H1 (cell line): Measurements from ENCODE around the gene LAMTOR5. TPM values are rescaled to one million over a fixed set of nuclear protein-coding genes. Genes with fewer than 3 reads are reported as not detected.

Source experiments
- ASH2L ChIP-seq: fragments of 200-600, 300-600 bp; sonication (generic); IDR thresholded peaks from one replicate; pipeline ENCODE4 v1.7.1; 2017; ENCODE audit warnings: low read length
- CBX5 ChIP-seq: fragments of 300-800, 300-1000 bp; sonication (generic); IDR thresholded peaks from 2 replicates; pipeline ENCODE4 v1.7.1; 2016; ENCODE audit warnings: antibody characterized with exemption, low read length, low read depth
- KDM1A ChIP-seq: fragments of 200-600, 300-600 bp; sonication (generic); IDR thresholded peaks from 2 replicates; pipeline ENCODE4 v1.7.1; 2016; ENCODE audit warnings: mild to moderate bottlenecking, low read length, borderline replicate concordance
- TCF12 ChIP-seq: IDR thresholded peaks from 2 replicates; pipeline ENCODE4 v1.6.1; 2011; ENCODE audit warnings: low read depth, mild to moderate bottlenecking, low read length
- TEAD4 ChIP-seq: IDR thresholded peaks from 2 replicates; pipeline ENCODE4 v1.6.1; 2012; ENCODE audit warnings: low read depth, low read length, inconsistent platforms, mixed read lengths
- polyA plus RNA-seq, 7 experiments: library from polyadenylated mRNA; depleted of rRNA in 3 of 7; stranded (reverse) in 5 of 7; unstranded in 2 of 7; fragments of >200 nt in 5 of 7; fragments of 200-250 nt in 2 of 7; gene quantifications; 1 replicate in 5 of 7; 2 replicates in 1 of 7; 4 replicates in 1 of 7; pipeline versions ENCODE4 v1.2.1 to v1.2.3, GENCODE V29; 2011 to 2013; ENCODE audit warnings: missing spikeins in 2 of 7, mixed read lengths in 2 of 7
- total RNA-seq: library from RNA; stranded (reverse); fragmentation: NEBNext Ultra II Directional; extraction: Animal tissue kit (Norgen Biotek cat#: 25700); gene quantifications from 2 replicates; pipeline ENCODE4 v1.2.1, GENCODE V29; 2021

The LAMTOR5 gene
- total and polyA plus RNA-seq, 2 of the 8 experiments (the other 6 are each of a cell fraction or from before 2014, with no cell fraction given) = 84.4 to 297 TPM

GRCh38 chr1:110409316-110409715 lies 1.8 kb upstream of the LAMTOR5 start (continued):
- TF ChIP-seq TEAD4 = no peak
- no peak for TF ChIP-seq ASH2L
- no peak for TF ChIP-seq KDM1A
- no peak for TF ChIP-seq CBX5
- no peak for TF ChIP-seq TCF12
- TF ChIP-seq, all 59 proteins: peak for 0
